GM12878 (cell line): Measurements from ENCODE around the gene CELF2. TPM values are rescaled to one million over a fixed set of nuclear protein-coding genes. Genes with fewer than 3 reads are reported as not detected.

Experiments
- BCL3 ChIP-seq: IDR thresholded peaks from 2 replicates; pipeline ENCODE4 v1.6.1; 2011; ENCODE audit warnings: borderline replicate concordance, low read depth, mild to moderate bottlenecking, moderate library complexity, low read length; ENCODE audit not compliant: insufficient read depth, poor library complexity, severe bottlenecking
- BCLAF1 ChIP-seq: fragments of 450-650 bp; IDR thresholded peaks from 2 replicates; pipeline ENCODE4 v1.6.1; 2017; ENCODE audit warnings: antibody characterized with exemption, mild to moderate bottlenecking, moderate library complexity
- BRCA1 ChIP-seq: IDR thresholded peaks from 2 replicates; pipeline ENCODE4 v1.6.1; 2011; ENCODE audit warnings: low read depth, low read length, improper control_type of control experiment
- CBX3 ChIP-seq: fragments of 200-600 bp; sonication (generic); IDR thresholded peaks from 2 replicates; pipeline ENCODE4 v1.6.1; 2016; ENCODE audit warnings: low read depth, borderline replicate concordance
- CEBPB ChIP-seq, 2 experiments: fragments of 150-350 bp in 1 of 2; IDR thresholded peaks; 2 replicates each; pipeline ENCODE4 v1.6.1; 2012 to 2014; ENCODE audit warnings: low read depth in 2 of 2, low read length in 2 of 2, borderline replicate concordance in 1 of 2, inconsistent platforms in 1 of 2
- CHD1 ChIP-seq: IDR thresholded peaks from 2 replicates; pipeline ENCODE4 v1.6.1; 2012; ENCODE audit warnings: low read depth, low read length, improper control_type of control experiment
- ETV6 ChIP-seq, 2 experiments: fragments of 450-650 bp in 1 of 2; IDR thresholded peaks in 1 of 2; conservative IDR thresholded peaks in 1 of 2; 2 replicates each; pipeline ENCODE4 v1.6.1; 2014; ENCODE audit warnings: antibody characterized with exemption in 1 of 2, borderline replicate concordance in 1 of 2, low read depth in 1 of 2, mild to moderate bottlenecking in 1 of 2, moderate library complexity in 1 of 2
- HDAC2 ChIP-seq: fragments of 200-600 bp; sonication (generic); IDR thresholded peaks from 2 replicates; pipeline ENCODE4 v1.6.1; 2017
- HDGF ChIP-seq: fragments of 450-650 bp; IDR thresholded peaks from 2 replicates; pipeline ENCODE4 v1.6.1; 2016; ENCODE audit warnings: antibody characterized with exemption
- HSF1 ChIP-seq: fragments of 150-350 bp; IDR thresholded peaks from 2 replicates; pipeline ENCODE4 v1.6.1; 2014; ENCODE audit warnings: mild to moderate bottlenecking, low read depth, low read length
- IRF5 ChIP-seq: fragments of 450-650 bp; IDR thresholded peaks from 2 replicates; pipeline ENCODE4 v1.6.1; 2017; ENCODE audit warnings: borderline replicate concordance
- JUNB ChIP-seq: IDR thresholded peaks from 2 replicates; pipeline ENCODE4 v1.6.1; 2016; ENCODE audit warnings: antibody characterized with exemption, mild to moderate bottlenecking
- MTA3 ChIP-seq: IDR thresholded peaks from 2 replicates; pipeline ENCODE4 v1.6.1; 2012; ENCODE audit warnings: low read length, inconsistent platforms, borderline replicate concordance
- PKNOX1 ChIP-seq: fragments of 450-650 bp; IDR thresholded peaks from 2 replicates; pipeline ENCODE4 v1.6.1; 2016; ENCODE audit warnings: mild to moderate bottlenecking
- SREBF2 ChIP-seq: IDR thresholded peaks from 2 replicates; pipeline ENCODE4 v1.6.1; 2012; ENCODE audit warnings: mild to moderate bottlenecking, low read length
- TCF7 ChIP-seq: IDR thresholded peaks from 2 replicates; pipeline ENCODE4 v1.6.1; 2014; ENCODE audit warnings: antibody characterized with exemption, borderline replicate concordance
- ZBED1 ChIP-seq: IDR thresholded peaks from 2 replicates; pipeline ENCODE4 v1.6.1; 2016; ENCODE audit warnings: borderline replicate concordance
- ZBTB40 ChIP-seq: fragments of 450-650 bp; IDR thresholded peaks from 2 replicates; pipeline ENCODE4 v1.6.1; 2016; ENCODE audit warnings: mild to moderate bottlenecking, moderate library complexity, borderline replicate concordance
- polyA plus RNA-seq, 11 experiments: library from polyadenylated mRNA; depleted of rRNA in 4 of 11; unstranded in 6 of 11; stranded (reverse) in 5 of 11; fragments of >200 nt; fragmentation: Nextera tagmentation in 4 of 11; fragmentation: Illumina TruSeq in 1 of 11; extraction: Ambion mirVana in 4 of 11; extraction: Trizol in 1 of 11; gene quantifications; 1 replicate in 1 of 11; 2 replicates in 10 of 11; pipeline versions ENCODE4 v1.2.1 to v1.2.3, GENCODE V29; 2011 to 2016; ENCODE audit warnings: inconsistent platforms in 2 of 11, missing spikeins in 2 of 11, low read depth in 1 of 11
- total RNA-seq, 4 experiments: library from RNA; depleted of rRNA in 3 of 4; stranded (reverse); fragments of >200 nt in 3 of 4; fragmentation: Illumina TruSeq in 1 of 4; extraction: Trizol in 1 of 4; gene quantifications; 2 replicates each; pipeline versions ENCODE4 v1.2.1 to v1.2.3, GENCODE V29; 2013 to 2021

Gene CELF2
- total and polyA plus RNA-seq, 10 of the 15 experiments (the other 5 are each of a cell fraction or from before 2014, with no cell fraction given): 20.8 to 129 (median 86.3) TPM

GRCh38 chr10:11176746-11177145 is 159.1 kb downstream of the CELF2 start (continued):
- TF ChIP-seq ZBTB40 (no peak), BRCA1 (no peak), PKNOX1 (no peak), ZBED1 (no peak), CHD1 (no peak), BCL3 (no peak), MTA3 (no peak), CEBPB (IDR thresholded peaks at IDR 0.05; ENCODE audit: borderline replicate concordance in 1 of 2, low read depth in 2 of 2, low read length in 2 of 2) (no peak), BCLAF1 (no peak), HSF1 (no peak), HDAC2 (no peak), TCF7 (no peak), HDGF (0 out of 2 replicates have a peak, but pooled peaks have one; percentile 21), SREBF2 (no peak), IRF5 (no peak), ETV6 (conservative IDR thresholded peaks at IDR 0.05 in 1 of 2, IDR thresholded peaks at IDR 0.05 in 1 of 2; ENCODE audit: borderline replicate concordance in 1 of 2, low read depth in 1 of 2) (peak in 1 of 2 experiments; percentile 53; a peak in 1 of 4 replicates), JUNB (no peak), CBX3 (no peak)
